GM12878 (cell line): ENCODE results near the gene C11orf91. TPM values are rescaled to one million over a fixed set of nuclear protein-coding genes. Genes with fewer than 3 reads are reported as not detected.

Experiments used
- ATAC-seq: fragments of 200-7000 bp; cut with Tn5 transposase; 3 replicates; pipeline ENCODE4 v1.9.1; 2020; ENCODE audit warnings: mild to moderate bottlenecking, moderate library complexity
- BruUV-seq: library from RNA; stranded (reverse); fragments of 400-500 nt; replicated peaks from 2 replicates; lab custom pipeline; 2021; lab: Mats Ljungman, UMichigan
- CTCF ChIA-PET: fragments of 300-600 bp; sonication (Branson Sonifier 250); formaldehyde crosslinking; extraction: SDS; loops from one replicate; lab custom pipeline; 2021; ENCODE audit warnings: inconsistent platforms; lab: Yijun Ruan, JAX
- POLR2A ChIA-PET: fragments of 350-600 bp; formaldehyde crosslinking; extraction: SDS; loops from one replicate; lab custom pipeline; 2021; ENCODE audit warnings: inconsistent platforms; lab: Charles Lee
- RAD21 ChIA-PET: fragments of 300-600 bp; sonication (Branson Sonifier 250); formaldehyde crosslinking; loops from one replicate; lab custom pipeline; 2023; ENCODE audit warnings: antibody characterized with exemption; ENCODE audit not compliant: unreplicated experiment; lab: Charles Lee
- SMC1A ChIA-PET: fragments of 300-600 bp; sonication (Branson Sonifier 250); formaldehyde crosslinking; loops from one replicate; lab custom pipeline; 2023; ENCODE audit not compliant: unreplicated experiment, uncharacterized antibody; lab: Charles Lee
- DNase-seq: peaks from one replicate; pipeline ENCODE4 v3.0.0-alpha.2; 2011; ENCODE audit warnings: low read depth, low spot score
- FAIRE-seq: peaks from 3 replicates; lab custom pipeline; 2011; peaks lifted over from hg19 to GRCh38; lab: Jason Lieb, UNC
- H2AFZ ChIP-seq: 2 replicates; pipeline ENCODE4 v1.6.0; 2011; ENCODE audit warnings: low read depth, low read length, control low read depth; ENCODE audit not compliant: control insufficient read depth
- H3K27ac ChIP-seq: 2 replicates; pipeline ENCODE4 v1.5.1; 2011; ENCODE audit warnings: control low read depth; ENCODE audit not compliant: control insufficient read depth, insufficient read depth
- H3K27me3 ChIP-seq, 2 experiments: replicated peaks in 1 of 2; 2 replicates each; pipeline versions ENCODE4 v1.6.0 to v1.6.1; 2011; ENCODE audit warnings: low read length in 1 of 2; ENCODE audit not compliant: control insufficient read depth in 2 of 2, insufficient read depth in 2 of 2
- H3K36me3 ChIP-seq, 2 experiments: 2 replicates each; pipeline ENCODE4 v1.5.1; 2011; ENCODE audit warnings: low read length in 1 of 2; ENCODE audit not compliant: control insufficient read depth in 2 of 2, insufficient read depth in 2 of 2
- H3K4me1 ChIP-seq: 2 replicates; pipeline ENCODE4 v1.6.1; 2011; ENCODE audit warnings: mild to moderate bottlenecking, low read length, moderate library complexity, mixed read lengths; ENCODE audit not compliant: control insufficient read depth, insufficient read depth
- H3K4me2 ChIP-seq: 2 replicates; pipeline ENCODE4 v1.6.0; 2011; ENCODE audit warnings: control low read depth; ENCODE audit not compliant: control insufficient read depth, insufficient read depth
- H3K4me3 ChIP-seq: fragments of 200-600 bp; sonication (generic); 2 replicates; pipeline ENCODE4 v1.5.1; 2016
- H3K79me2 ChIP-seq: 2 replicates; pipeline ENCODE4 v1.6.0; 2011; ENCODE audit warnings: low read length; ENCODE audit not compliant: control insufficient read depth, insufficient read depth
- H3K9ac ChIP-seq: 2 replicates; pipeline ENCODE4 v1.8.0; 2011; ENCODE audit warnings: low read length, control low read depth, mixed read lengths; ENCODE audit not compliant: control insufficient read depth, insufficient read depth
- H3K9me3 ChIP-seq: replicated peaks from 3 replicates; pipeline ENCODE4 v1.5.1; 2011; ENCODE audit warnings: mild to moderate bottlenecking, low read length; ENCODE audit not compliant: control insufficient read depth, insufficient read depth
- H4K20me1 ChIP-seq: 2 replicates; pipeline ENCODE4 v1.6.0; 2011; ENCODE audit not compliant: control insufficient read depth, insufficient read depth
- NFIC ChIP-seq: IDR thresholded peaks from 2 replicates; pipeline ENCODE4 v1.6.1; 2012; ENCODE audit warnings: low read depth, mild to moderate bottlenecking, inconsistent platforms, low read length, moderate library complexity
- SP1 ChIP-seq: IDR thresholded peaks from one replicate; pipeline ENCODE4 v1.6.1; 2011; ENCODE audit warnings: low read depth, low read length
- ZZZ3 ChIP-seq: IDR thresholded peaks from 2 replicates; pipeline ENCODE4 v1.6.1; 2011; ENCODE audit warnings: low read depth; ENCODE audit not compliant: control insufficient read depth, insufficient read length
- WGBS: methylation state at CpG from one replicate; pipeline ENCODE4 v1.1.6; 2016; ENCODE audit warnings: low lambda C conversion rate; ENCODE audit not compliant: insufficient replicate concordance, insufficient coverage; ENCODE audit errors: missing lambda C conversion rate; 5-methylcytosine and 5-hydroxymethylcytosine counted together
- in situ Hi-C: fragments of 300-500 bp; cut with MboI; formaldehyde crosslinking; loops from 9 replicates; pipeline ENCODE4 v1.14.3; 2018; ENCODE audit warnings: mixed read lengths
- intact Hi-C: fragments of 100-400 bp; cut with micrococcal nuclease; formaldehyde crosslinking; loops from one replicate; pipeline ENCODE4 v1.14.2; 2022; ENCODE audit not compliant: unreplicated experiment
- polyA plus RNA-seq, 11 experiments: library from polyadenylated mRNA; depleted of rRNA in 4 of 11; unstranded in 6 of 11; stranded (reverse) in 5 of 11; fragments of >200 nt; fragmentation: Nextera tagmentation in 4 of 11; fragmentation: Illumina TruSeq in 1 of 11; extraction: Ambion mirVana in 4 of 11; extraction: Trizol in 1 of 11; gene quantifications; 1 replicate in 1 of 11; 2 replicates in 10 of 11; pipeline versions ENCODE4 v1.2.1 to v1.2.3, GENCODE V29; 2011 to 2016; ENCODE audit warnings: inconsistent platforms in 2 of 11, missing spikeins in 2 of 11, low read depth in 1 of 11
- total RNA-seq, 4 experiments: library from RNA; depleted of rRNA in 3 of 4; stranded (reverse); fragments of >200 nt in 3 of 4; fragmentation: Illumina TruSeq in 1 of 4; extraction: Trizol in 1 of 4; gene quantifications; 2 replicates each; pipeline versions ENCODE4 v1.2.1 to v1.2.3, GENCODE V29; 2013 to 2021
- TF ChIP-seq, protein P1 (sequence below): fragments of 450-650 bp; IDR thresholded peaks from 2 replicates; pipeline ENCODE4 v1.6.1; 2017; ENCODE audit warnings: mild to moderate bottlenecking, moderate library complexity

Gene C11orf91
- total and polyA plus RNA-seq, 10 of the 15 experiments (the other 5 are each of a cell fraction or from before 2014, with no cell fraction given): not detected

DNA sequence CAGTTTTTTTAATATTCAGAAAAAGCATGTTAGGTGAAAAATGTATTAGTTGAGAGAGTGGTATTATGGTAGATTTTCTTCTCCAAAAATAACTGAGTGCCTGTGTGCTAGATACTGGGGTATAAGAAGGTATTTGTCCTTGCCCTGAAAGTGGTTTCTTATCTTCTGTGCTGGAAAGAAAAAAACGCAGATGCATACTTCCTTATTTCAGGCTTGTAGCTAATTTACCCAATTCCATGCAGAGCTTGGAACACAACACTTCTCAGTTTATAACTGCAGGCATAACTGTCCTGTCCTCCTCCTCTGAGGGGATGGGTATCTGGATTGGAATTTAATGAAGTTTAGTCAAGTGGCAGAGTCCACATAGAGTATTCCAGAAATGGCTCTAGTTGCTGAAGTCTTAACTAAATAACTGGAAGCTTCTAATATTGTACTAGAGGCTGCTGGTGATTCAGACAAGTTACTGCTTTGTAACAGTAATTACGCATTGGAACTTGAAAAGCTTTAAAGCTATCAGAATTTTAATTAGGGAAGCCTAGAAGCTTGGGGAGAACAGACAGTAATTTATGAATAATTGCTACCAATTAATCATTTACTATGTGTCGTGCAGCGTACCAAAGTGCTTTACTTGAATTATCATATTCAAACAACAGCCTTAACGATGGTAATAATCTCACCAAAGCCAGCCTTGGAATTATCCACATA is 12.7 kb upstream of the C11orf91 start:
- in situ Hi-C loops: no loop called here
- H3K27me3 ChIP-seq: no peaks in the 10 kb centered on the region
- H3K79me2 ChIP-seq: no peaks in the 10 kb centered on the region
- H3K27ac ChIP-seq: no peak overlapping the region
- 88% methylated on average over 5 of the region's 5 CpGs for WGBS
- ChIA-PET RAD21 (interaction anchor here (8.6 kb wide), 1 partner anchor 29 kb away, joined by 158 read pairs; no protein-coding TSS in a partner anchor), POLR2A (no interaction called here), CTCF (interaction anchor here (0.7 to 9.4 kb wide), 3 partner anchors 23 to 117 kb away, joined by 4 to 276 read pairs (median 27); partner anchors contain the start of gene CD59), SMC1A (interaction anchor here (0.7 to 10.8 kb wide), 3 partner anchors 12 to 167 kb away, joined by 3 to 153 read pairs (median 4); no protein-coding TSS in a partner anchor)
- TF ChIP-seq, protein P1, sequence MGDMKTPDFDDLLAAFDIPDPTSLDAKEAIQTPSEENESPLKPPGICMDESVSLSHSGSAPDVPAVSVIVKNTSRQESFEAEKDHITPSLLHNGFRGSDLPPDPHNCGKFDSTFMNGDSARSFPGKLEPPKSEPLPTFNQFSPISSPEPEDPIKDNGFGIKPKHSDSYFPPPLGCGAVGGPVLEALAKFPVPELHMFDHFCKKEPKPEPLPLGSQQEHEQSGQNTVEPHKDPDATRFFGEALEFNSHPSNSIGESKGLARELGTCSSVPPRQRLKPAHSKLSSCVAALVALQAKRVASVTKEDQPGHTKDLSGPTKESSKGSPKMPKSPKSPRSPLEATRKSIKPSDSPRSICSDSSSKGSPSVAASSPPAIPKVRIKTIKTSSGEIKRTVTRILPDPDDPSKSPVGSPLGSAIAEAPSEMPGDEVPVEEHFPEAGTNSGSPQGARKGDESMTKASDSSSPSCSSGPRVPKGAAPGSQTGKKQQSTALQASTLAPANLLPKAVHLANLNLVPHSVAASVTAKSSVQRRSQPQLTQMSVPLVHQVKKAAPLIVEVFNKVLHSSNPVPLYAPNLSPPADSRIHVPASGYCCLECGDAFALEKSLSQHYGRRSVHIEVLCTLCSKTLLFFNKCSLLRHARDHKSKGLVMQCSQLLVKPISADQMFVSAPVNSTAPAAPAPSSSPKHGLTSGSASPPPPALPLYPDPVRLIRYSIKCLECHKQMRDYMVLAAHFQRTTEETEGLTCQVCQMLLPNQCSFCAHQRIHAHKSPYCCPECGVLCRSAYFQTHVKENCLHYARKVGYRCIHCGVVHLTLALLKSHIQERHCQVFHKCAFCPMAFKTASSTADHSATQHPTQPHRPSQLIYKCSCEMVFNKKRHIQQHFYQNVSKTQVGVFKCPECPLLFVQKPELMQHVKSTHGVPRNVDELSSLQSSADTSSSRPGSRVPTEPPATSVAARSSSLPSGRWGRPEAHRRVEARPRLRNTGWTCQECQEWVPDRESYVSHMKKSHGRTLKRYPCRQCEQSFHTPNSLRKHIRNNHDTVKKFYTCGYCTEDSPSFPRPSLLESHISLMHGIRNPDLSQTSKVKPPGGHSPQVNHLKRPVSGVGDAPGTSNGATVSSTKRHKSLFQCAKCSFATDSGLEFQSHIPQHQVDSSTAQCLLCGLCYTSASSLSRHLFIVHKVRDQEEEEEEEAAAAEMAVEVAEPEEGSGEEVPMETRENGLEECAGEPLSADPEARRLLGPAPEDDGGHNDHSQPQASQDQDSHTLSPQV: no peak
- TF ChIP-seq SP1 (no peak), NFIC (no peak), ZZZ3 (no peak)
- DNase-seq (no peak), FAIRE-seq (no peak), ATAC-seq (no peak)
- H3K4me2 ChIP-seq: no peak overlapping the region
- no TSS peak for BruUV-seq
- peaks cover 2% of the 10 kb centered on the region; the same call in 1 of the 2 replicates for H4K20me1 ChIP-seq
- H3K36me3 ChIP-seq: peaks cover 8 to 50% of the 10 kb centered on the region in 2 experiments
- no peak overlapping the region for H3K4me3 ChIP-seq
- no peak overlapping the region for H2AFZ ChIP-seq
- no peaks in the 10 kb centered on the region for H3K4me1 ChIP-seq
- no peak overlapping the region for H3K9ac ChIP-seq
- intact Hi-C loops: no loop called here
- H3K9me3 ChIP-seq: no peaks in the 10 kb centered on the region
